Esophagus mucosa (tissue), 1 donor: ENCODE measurements around the gene NR4A3. TPM values are rescaled to one million over a fixed set of nuclear protein-coding genes. Genes with fewer than 3 reads are reported as not detected.
A peak's percentile ranks its signal among the peaks of the same experiment; 100 is the strongest.

Source experiments
- ATAC-seq: fragments of 200-7000 bp; cut with Tn5 transposase; one replicate; pipeline ENCODE4 v1.9.1; 2020
- total RNA-seq: library from RNA; stranded (reverse); gene quantifications from one replicate; pipeline ENCODE4 v1.2.4, GENCODE V29; 2023
- donor health status: DM: yes; HTN: yes; CAD: no.

NR4A3 gene
- total RNA-seq, 1 donor from 2014 or later, result 0.24 TPM

- ATAC-seq, result no peak
These were observed 7.3 kb upstream of the NR4A3 start for GRCh38 chr9:99814359-99814758.

- no peak for ATAC-seq
These were observed 5.3 kb upstream of the NR4A3 start for GRCh38 chr9:99816392-99816791.

DNA sequence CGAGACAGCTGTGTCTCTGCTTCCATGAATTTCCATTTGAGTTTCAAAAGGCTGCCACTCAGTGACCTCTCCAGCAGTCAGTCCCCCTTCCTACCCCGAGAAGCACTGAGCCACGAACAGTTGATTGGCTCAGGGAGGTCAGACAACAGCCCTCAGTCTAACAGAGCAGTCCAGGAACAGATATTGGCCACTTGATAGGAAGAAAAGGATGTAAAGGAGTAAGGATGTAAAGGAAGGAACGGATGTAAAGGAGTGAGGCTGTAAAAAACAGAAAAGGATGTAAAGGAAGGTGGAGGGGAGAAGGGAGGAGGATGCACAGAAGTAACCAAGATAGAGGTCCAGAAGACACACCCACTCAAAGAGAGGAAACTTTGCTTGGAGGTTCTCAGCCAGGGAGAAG is 3.2 kb upstream of the NR4A3 start:
- no peak for ATAC-seq

DNA sequence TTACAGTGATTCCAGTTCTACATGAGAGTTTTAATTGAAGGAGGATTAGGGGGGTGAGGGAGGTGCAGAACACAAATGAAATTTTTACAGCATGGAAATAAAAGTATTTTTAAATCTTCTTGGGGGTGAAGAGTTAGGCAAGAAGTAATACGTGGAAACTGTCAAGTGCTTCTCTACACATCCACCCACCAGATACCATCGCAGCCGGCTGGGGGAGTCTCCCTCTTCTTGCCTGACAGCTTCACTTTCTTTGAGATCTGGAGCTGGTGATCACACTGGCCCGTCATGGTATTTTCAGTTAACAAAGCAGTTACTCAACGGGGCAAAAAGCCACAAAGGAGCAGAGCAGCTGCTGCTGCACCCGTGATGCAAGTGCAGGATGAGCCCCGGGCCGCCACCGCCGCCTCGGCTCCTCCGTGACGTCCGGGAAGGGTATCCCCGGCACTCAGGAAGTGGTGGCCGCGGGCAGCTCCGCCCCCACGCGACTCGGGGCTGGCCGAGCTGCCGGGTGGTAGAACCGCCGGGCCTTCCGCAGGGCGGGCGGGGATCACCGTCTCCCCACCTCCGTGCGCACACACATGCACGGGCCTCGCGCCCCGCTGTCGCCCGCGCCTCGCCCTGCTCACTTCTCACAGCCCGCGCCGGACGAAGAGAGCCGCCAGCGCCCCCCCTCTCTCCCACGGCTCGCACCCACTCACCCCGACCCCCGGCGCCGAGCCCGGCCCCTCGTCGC is 2.4 kb upstream of the NR4A3 start:
- ATAC-seq, result peak; percentile 78

DNA sequence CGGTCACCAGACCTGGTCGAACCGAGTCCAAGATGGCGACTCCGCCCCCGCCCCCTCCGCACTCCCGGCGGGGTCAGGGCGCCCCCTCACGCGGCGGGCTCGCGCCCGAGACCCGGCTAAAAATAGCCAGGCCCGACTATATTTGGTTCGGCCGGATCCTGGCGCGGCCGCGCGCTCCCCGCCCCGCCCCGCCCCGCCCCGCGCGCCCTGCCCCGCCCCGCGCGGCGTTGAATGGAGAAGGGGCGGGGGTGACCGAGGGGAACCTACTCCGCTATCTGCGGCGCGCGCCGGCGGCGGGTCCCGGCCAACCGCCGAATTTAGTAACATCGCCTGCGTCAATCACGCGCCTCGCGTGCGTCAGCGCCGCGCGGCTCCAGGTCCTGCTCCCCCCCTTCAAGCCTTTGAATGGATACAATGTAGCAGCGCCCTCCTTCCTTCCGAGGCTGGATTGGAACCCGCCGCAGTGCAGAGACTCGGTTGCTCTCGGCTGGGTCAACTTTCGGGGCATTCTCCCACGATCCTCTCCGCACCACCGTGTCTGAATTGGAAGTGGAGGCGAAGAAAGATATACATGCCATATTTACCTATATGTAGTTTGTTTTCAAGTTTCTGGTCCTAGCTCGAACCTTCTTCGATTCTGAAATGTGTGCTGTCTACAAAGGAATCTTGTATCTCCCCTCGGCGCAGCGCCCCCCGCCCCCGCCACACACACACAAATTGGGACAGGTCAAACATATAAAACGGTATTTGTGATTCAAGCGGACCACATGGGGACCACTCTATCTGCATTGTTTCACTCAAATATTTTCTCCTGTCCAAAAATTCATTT is 1.6 kb upstream of the NR4A3 start:
- peak; percentile 78 for ATAC-seq

DNA sequence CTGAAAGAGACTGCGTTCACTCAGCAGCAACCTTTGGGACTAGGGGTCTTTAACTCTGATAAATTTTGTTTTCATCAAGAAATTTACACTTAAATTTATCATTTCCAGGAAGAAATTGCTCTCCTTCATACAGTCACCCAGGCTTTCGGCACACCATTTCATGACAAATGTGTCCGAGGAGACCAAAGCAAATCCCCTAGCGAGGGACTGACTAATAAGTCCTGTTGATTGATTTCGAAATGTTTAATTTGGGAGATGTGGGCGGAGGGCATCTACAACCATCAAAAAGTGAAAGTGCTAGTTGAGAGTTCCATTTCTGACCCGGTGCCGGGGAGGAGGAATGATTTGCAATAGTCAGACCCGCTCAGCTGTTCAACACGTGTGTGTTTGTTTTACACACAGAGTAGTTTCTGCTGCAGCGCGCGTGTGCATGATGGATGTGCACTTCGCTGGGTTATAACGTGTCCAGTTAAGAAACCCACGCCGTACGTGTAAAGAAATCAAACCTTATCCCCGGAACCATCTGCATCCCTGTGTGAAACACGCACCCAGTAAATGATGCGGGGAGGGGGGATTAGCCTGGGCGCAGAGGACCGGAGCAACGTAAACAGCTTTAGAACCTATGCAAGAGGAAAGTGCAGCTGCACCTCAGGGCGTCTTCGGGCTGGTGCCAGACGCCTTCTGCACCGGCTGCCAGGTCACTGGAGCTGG is 845 bp upstream of the NR4A3 start:
- peak; percentile 21 for ATAC-seq

DNA sequence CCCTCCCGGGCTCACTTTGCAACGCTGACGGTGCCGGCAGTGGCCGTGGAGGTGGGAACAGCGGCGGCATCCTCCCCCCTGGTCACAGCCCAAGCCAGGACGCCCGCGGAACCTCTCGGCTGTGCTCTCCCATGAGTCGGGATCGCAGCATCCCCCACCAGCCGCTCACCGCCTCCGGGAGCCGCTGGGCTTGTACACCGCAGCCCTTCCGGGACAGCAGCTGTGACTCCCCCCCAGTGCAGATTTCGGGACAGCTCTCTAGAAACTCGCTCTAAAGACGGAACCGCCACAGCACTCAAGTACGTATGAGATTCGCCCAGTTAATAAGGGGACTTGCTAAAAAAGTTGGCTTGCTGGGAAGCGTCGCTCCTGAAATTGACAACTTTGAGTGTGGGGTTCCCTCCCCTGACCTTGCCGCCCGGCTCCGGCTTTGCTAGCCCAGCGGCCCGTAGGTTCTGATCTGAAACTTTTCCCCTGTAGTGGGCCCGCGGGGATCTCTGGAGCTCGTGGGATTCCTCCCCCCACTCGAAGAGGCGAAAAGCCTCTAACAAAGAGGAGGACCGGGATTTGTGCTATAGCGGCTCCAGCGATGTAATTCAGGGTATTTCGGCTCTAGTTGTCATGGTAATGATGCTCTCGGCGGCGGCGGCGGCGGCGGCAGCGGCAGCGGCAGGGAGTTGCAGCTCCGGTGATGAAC is 572 bp downstream of the NR4A3 start:
- no peak for ATAC-seq

DNA sequence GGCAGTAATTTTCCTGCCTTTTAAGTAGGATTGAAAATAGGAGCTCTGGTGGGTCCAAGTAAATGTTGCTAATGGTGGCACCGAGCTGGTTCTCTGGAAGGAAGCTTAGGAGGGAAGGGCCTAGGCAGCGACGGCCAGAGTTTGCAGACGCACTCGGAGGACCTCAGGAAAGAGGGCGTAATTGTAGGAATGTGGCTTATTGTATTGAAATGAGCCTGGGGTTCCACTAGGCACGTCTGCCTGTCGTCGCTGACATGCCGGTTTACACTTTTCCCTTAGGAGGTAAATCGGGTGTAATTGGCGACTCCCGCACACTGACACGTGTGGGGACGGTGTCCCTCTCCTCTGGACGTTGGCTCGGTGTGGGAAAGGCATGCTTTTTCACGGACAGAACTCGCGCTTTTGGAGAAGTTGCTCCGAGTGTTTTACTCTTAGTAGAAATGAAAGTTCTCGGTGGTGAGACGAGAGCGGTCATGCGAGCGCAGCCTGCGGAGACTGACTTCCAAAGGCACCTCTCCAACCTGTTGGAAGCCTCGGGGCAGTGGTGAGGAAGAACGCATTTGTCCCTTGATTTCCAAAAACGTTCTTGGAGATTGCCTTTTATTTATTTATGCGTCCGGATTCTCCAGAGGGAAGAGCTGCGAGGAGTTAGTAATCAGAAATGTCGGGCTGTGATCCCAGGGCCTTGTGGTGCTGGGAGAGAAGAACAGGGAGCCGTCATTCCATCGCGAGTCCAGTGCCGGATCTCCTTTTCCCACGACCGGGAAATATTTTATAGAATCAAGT is 1.3 kb downstream of the NR4A3 start:
- no peak for ATAC-seq

DNA sequence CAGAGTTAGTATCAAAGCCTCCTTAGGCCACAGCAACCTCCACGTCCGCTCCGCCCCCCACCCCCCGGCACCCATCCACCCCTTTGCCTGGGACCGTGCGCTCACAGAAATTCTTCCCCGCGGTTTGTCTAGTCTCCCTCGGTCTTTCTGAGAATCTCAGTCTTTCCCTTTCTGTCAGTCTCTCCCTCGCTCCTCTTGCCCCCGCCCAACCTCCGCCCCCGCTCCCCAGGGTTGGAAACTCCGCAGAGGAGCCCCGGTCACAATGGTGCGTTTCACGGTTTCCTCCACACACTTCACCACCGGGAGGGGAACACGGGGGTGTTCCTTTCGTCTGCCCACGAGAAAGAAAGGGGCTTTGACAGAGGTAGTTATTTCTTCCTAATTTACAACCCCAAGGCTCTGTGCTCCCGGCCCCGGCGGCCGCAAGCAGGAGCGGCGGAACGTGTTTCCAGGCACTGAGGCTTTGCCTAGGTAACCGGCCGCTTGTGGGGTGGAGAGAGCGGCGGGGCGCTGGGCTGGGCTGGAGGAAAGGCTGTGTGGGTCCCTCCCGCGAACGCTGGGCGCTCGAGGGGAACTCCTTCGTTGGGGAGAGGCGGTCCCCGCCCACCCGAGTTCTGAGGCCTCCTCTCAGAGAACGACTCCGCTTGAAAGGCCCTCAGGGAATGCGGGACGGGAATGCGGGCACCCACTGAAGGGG is 2.1 kb downstream of the NR4A3 start:
- ATAC-seq, result no peak

DNA sequence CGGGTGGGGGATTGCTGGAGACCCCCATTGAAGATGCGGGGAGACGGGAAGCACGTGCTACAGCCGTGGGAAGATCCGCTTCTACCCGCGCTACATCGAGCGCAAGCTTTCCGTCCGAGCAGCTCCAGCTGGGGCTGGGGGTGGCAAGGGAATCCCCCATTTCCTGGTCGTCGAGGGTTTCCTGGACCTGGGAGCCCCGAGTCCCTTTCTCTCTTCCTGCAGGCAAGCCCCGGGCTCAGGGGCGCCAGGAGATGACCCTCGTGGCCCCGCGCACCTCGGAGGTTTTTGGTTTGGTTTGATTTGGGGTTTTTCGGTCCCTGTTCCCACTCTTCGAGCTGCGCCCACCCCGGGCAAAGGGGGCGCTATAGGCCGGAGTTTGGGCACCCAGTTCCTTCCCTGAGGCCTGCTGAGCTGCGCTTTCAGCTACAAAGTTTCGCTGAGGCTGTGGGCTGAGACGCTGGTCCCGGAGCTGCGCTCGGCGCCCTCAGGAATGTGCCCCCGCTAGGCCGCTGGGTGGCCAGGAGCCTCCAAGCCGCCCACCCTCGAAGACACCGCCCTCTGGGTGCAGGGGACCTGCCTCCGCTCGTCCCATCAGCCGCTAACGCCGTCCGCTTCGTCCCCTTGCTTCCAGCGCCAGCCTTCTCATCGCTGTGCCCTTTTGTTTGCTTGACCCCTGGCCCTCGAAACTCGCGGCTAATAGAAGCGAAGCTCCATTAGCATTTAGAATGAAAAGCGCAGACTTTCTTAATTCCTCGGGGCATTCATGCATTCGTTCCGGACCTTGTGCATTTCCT is 2.9 kb downstream of the NR4A3 start:
- no peak for ATAC-seq

DNA sequence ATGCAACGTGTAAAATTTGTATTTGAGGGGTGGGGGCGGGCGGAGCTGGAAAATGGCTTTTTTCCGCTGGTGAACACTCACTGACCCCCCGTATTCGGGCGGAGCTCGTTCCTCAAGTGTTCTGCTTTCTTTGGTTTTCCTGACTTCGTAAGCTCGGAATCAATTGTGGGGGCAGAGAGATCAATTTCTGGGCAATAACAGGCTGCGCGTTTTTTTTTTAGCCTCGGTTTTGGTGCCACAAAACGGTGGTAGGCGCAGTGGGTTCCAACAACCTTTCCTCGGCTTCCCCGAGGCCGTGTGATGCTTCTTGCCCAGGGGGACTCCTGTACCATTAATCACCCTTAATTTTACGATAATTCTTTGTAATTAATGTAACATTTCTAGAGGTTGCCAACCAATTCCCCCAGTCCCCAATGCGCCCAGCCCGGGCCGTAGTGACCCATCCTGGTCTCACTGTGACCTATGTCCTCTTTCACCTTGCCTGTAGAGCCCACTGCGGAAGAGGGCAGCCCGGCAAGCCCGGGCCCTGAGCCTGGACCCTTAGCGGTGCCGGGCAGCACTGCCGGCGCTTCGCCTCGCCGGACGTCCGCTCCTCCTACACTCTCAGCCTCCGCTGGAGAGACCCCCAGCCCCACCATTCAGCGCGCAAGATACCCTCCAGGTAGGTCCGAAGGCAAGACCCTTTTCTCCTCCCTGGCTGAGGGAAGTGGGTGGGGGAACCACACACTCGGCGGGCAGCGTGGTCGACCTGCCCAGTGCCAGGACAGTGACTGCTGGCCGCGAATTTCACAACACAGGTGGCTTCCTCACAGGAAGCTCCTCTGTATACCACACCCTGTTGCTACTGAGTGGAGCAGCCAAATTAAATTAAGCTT is 3.7 kb downstream of the NR4A3 start:
- no peak for ATAC-seq

DNA sequence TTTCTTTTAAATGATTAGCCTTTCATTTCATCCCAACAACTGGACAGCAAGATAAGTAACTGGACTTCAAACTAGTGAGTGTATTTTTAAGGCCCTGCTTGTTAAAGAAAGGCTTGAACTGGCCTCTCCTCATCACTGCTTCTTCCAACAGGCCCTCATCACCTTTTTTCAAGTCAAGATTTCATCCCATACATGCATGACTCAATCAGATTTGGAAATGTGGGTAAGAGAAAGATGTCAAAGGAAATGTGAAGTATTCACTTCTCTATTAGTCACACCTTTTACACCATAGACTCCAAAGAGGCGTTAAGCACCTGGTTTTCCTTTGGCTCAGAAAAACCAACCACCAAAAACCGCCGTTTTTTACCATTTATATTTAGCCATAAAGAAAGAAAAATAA is 4.9 kb downstream of the NR4A3 start:
- no peak for ATAC-seq

GRCh38 chr9:99827244-99827643 is 5.6 kb downstream of the NR4A3 start:
- no peak for ATAC-seq

DNA sequence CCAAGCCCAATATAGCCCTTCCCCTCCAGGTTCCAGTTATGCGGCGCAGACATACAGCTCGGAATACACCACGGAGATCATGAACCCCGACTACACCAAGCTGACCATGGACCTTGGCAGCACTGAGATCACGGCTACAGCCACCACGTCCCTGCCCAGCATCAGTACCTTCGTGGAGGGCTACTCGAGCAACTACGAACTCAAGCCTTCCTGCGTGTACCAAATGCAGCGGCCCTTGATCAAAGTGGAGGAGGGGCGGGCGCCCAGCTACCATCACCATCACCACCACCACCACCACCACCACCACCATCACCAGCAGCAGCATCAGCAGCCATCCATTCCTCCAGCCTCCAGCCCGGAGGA is 6.3 kb downstream of the NR4A3 start:
- no peak for ATAC-seq

DNA sequence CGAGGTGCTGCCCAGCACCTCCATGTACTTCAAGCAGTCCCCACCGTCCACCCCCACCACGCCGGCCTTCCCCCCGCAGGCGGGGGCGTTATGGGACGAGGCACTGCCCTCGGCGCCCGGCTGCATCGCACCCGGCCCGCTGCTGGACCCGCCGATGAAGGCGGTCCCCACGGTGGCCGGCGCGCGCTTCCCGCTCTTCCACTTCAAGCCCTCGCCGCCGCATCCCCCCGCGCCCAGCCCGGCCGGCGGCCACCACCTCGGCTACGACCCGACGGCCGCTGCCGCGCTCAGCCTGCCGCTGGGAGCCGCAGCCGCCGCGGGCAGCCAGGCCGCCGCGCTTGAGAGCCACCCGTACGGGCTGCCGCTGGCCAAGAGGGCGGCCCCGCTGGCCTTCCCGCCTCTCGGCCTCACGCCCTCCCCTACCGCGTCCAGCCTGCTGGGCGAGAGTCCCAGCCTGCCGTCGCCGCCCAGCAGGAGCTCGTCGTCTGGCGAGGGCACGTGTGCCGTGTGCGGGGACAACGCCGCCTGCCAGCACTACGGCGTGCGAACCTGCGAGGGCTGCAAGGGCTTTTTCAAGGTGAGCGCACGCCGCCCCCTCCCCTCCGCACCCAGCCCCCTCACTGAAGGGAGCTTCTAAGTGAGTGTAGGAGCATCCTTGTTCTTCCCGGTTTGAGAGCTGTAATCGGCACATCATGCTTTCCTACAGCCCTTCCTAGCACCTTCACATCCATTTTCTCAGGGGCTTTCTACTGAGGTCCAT is 6.9 kb downstream of the NR4A3 start:
- no peak for ATAC-seq

DNA sequence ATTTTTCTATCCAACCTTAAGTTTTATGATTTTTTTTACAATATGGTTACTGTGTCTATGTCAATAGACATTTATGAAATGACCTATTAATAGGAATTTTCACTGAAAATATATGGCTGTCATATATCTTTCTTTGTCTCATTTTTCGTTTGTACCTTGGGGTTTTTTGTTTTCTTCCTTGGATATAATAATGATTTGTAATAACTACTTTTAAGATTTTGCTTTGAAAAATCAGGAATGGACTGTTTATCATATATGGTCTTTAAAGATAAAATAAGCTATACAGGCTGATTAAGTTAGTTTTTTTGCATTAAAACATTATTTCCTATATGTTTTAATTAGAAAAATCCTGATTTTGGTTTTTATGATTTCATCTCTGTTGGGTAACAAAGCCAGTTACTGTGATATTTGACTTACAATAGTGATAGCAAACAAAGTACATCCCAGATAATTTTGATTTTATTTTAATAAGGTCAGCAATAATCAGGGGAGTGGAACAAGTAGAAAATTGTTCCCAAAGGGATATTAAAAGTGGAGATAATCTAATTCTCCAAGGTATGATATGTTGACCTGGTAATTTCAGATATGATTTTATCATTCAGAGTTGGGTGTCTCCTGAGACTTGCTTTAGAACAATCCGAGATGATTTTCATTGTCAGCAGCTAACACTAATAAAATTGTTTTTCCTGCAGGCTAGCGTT is 10.3 kb downstream of the NR4A3 start:
- no peak for ATAC-seq

GRCh38 chr9:99832558-99832864 is 10.8 kb downstream of the NR4A3 start:
- no peak for ATAC-seq

DNA sequence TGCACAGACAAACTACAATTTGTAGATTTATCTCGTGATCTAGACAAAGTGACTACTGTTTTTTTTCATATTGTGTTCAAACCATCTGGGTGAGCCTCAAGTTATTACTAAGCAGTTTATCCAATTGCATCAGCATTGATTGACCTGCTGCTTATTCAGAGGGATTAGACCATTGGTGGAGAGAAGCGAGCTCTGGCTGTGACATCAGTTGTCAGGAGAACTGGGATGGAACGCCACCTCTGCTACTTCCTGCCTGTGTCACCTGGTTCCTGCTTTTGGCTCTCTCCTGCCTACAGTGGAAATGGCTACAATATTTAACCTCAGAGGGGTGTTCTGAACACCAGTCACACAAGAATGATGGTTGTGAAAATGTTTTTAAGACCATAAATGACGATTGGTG is 12.1 kb downstream of the NR4A3 start:
- ATAC-seq, result peak; percentile 57
